ENCODE data around the gene RNF103.

Gene RNF103

GRCh38 chr2:86649119-86649947, 25.7 kb upstream of the RNF103 start:
- no peak for TF ChIP-seq CTCF (IDR thresholded peaks at IDR 0.05; ENCODE audit: insufficient read depth, low read depth, low read length, missing control alignments)
- DNase-seq (ENCODE audit: low read depth): no peak
- no peak overlapping the region for H3K4me3 ChIP-seq (ENCODE audit: low read length)

DNA sequence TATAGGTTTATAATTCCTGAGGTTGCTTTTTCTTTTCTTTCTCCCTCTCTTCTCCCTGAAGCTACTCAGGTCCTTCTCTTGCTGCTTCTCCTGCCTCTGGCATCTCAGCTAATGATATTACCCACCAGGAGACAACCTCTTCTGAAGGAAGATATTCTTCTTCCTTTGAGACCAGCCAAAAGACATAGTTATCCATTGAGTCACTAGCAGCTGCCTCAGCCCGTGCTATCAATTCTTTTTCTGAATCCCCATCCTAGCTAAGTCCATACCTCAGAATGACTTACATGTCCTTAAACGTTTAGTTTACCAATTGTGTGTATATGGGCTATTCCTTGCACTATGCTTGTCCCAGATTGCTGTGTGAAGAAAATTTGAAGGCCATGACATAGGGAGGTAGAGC, 25.0 kb upstream of the RNF103 start:
- no peak overlapping the region for H3K4me3 ChIP-seq (ENCODE audit: low read length)
- DNase-seq (ENCODE audit: low read depth): no peak
- no peak for TF ChIP-seq CTCF (IDR thresholded peaks at IDR 0.05; ENCODE audit: insufficient read depth, low read depth, low read length, missing control alignments)

GRCh38 chr2:86646865-86647264, 23.2 kb upstream of the RNF103 start:
- DNase-seq (ENCODE audit: low read depth): peak; percentile 33
- no peak overlapping the region for H3K4me3 ChIP-seq (ENCODE audit: low read length)
- no peak for TF ChIP-seq CTCF (IDR thresholded peaks at IDR 0.05; ENCODE audit: insufficient read depth, low read depth, low read length, missing control alignments)

DNA sequence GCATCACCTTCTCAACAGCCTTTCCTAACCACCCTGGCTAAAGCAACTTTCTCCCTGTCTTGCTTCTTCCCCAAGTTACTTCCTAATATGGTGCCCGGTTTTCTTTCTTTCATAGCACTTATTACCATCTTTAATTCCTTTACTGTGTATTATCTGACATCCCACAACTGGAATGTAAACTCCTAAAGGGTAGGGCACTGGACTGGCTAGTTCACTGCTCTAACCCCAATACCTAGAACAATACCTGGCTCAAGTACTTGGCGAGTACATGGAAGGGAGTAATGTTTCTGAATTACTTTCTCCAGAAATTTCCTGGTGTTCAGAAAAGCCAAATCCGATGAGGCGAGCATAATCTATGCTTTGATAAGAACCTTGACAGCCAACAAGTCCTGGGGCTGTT, 22.7 kb upstream of the RNF103 start:
- TF ChIP-seq CTCF (IDR thresholded peaks at IDR 0.05; ENCODE audit: insufficient read depth, low read depth, low read length, missing control alignments): no peak
- H3K4me3 ChIP-seq (ENCODE audit: low read length): no peak overlapping the region
- DNase-seq (ENCODE audit: low read depth): no peak

DNA sequence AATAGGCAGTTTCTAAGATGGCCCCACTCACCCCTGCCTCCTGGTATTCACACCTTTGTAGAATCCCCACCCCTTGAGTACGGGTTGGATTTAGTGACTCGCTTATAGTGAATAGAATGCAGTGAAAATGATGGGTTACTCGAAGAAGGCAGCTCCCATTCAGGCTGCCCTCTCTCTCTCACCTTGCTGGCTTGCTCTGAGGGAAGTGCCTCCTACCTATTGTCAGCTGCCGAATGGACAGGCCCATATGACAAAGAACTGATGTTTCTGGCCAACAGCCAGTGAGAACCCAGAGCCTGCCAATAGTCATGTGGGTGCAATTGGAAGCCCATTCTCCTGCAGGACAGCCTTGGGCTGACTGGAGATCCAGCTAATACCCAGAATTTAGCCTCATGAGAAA, 22.1 kb upstream of the RNF103 start:
- no peak for TF ChIP-seq CTCF (IDR thresholded peaks at IDR 0.05; ENCODE audit: insufficient read depth, low read depth, low read length, missing control alignments)
- no peak for DNase-seq (ENCODE audit: low read depth)
- H3K4me3 ChIP-seq (ENCODE audit: low read length): no peak overlapping the region

- no peak overlapping the region for H3K4me3 ChIP-seq (ENCODE audit: low read length)
- no peak for DNase-seq (ENCODE audit: low read depth)
- TF ChIP-seq CTCF (IDR thresholded peaks at IDR 0.05; ENCODE audit: insufficient read depth, low read depth, low read length, missing control alignments): no peak
Observed at GRCh38 chr2:86638712-86639111, 15.0 kb upstream of the RNF103 start.

GRCh38 chr2:86636842-86637241, 13.2 kb upstream of the RNF103 start:
- TF ChIP-seq CTCF (IDR thresholded peaks at IDR 0.05; ENCODE audit: insufficient read depth, low read depth, low read length, missing control alignments): no peak
- H3K4me3 ChIP-seq (ENCODE audit: low read length): no peak overlapping the region
- no peak for DNase-seq (ENCODE audit: low read depth)
